K562 (cell line): ENCODE results near the gene PRDX2. TPM values are rescaled to one million over a fixed set of nuclear protein-coding genes. Genes with fewer than 3 reads are reported as not detected.
A peak's percentile ranks its signal among the peaks of the same experiment; 100 is the strongest.

ENCODE experiments used
- CBX1 ChIP-seq: sonication (generic); IDR thresholded peaks from 2 replicates; pipeline ENCODE4 v1.6.1; 2016; ENCODE audit warnings: antibody characterized with exemption, low read depth, mild to moderate bottlenecking
- CHD2 ChIP-seq: IDR thresholded peaks from 2 replicates; pipeline ENCODE4 v1.6.1; 2011; ENCODE audit warnings: low read depth, low read length
- GTF2A2 ChIP-seq: IDR thresholded peaks from 2 replicates; pipeline ENCODE4 v1.6.1; 2016; ENCODE audit warnings: mild to moderate bottlenecking, missing genetic modification characterization, missing compliant biosample characterization
- MEF2A ChIP-seq: IDR thresholded peaks from 2 replicates; pipeline ENCODE4 v1.6.1; 2011; ENCODE audit warnings: low read depth, mild to moderate bottlenecking, low read length, moderate library complexity; ENCODE audit not compliant: control insufficient read depth
- NCOR1 ChIP-seq: fragments of 450-650 bp; IDR thresholded peaks from 2 replicates; pipeline ENCODE4 v1.6.1; 2016; ENCODE audit warnings: mild to moderate bottlenecking, moderate library complexity
- NR4A1 ChIP-seq, 2 experiments: fragments of 250-450 bp in 1 of 2; fragments of 450-650 bp in 1 of 2; sonication (Bioruptor Pico) in 1 of 2; IDR thresholded peaks; 2 replicates each; pipeline versions ENCODE4 v1.4.0 to v1.6.1; 2016 to 2020; ENCODE audit warnings: mild to moderate bottlenecking in 2 of 2, missing compliant biosample characterization in 1 of 2, missing genetic modification characterization in 1 of 2, moderate library complexity in 1 of 2
- REST ChIP-seq, 2 experiments: fragments of 450-650 bp; formaldehyde crosslinking in 1 of 2; IDR thresholded peaks; 2 replicates each; pipeline versions ENCODE4 v1.4.0 to v1.6.1; 2014 to 2020; ENCODE audit warnings: mild to moderate bottlenecking in 2 of 2, borderline replicate concordance in 1 of 2, low read depth in 1 of 2
- XRCC3 ChIP-seq: fragments of 450-650 bp; IDR thresholded peaks from 2 replicates; pipeline ENCODE4 v1.6.1; 2017; ENCODE audit warnings: mild to moderate bottlenecking, moderate library complexity
- ZNF695 ChIP-seq: fragments of 450-650 bp; formaldehyde crosslinking; IDR thresholded peaks from 2 replicates; pipeline ENCODE4 v1.4.0; 2020; ENCODE audit warnings: mild to moderate bottlenecking, moderate library complexity
- ZNF780A ChIP-seq: fragments of 250-450 bp; sonication (Bioruptor Pico); IDR thresholded peaks from 2 replicates; pipeline ENCODE4 v1.5.0; 2021; ENCODE audit warnings: mild to moderate bottlenecking
- polyA plus RNA-seq, 8 experiments: library from polyadenylated mRNA; depleted of rRNA in 4 of 8; stranded (reverse) in 5 of 8; unstranded in 3 of 8; fragments of >200 nt; fragmentation: Nextera tagmentation in 2 of 8; fragmentation: Illumina TruSeq in 1 of 8; extraction: Ambion mirVana in 2 of 8; extraction: Trizol in 1 of 8; gene quantifications; 2 replicates each; pipeline versions ENCODE4 v1.2.1 to v1.2.3, GENCODE V29; 2011 to 2014; ENCODE audit warnings: inconsistent platforms in 1 of 8, missing spikeins in 1 of 8
- total RNA-seq, 7 experiments: library from RNA; depleted of rRNA in 6 of 7; stranded (reverse); fragments of >200 nt in 6 of 7; fragmentation: Illumina TruSeq in 2 of 7; extraction: Trizol in 2 of 7; gene quantifications; 2 replicates each; pipeline versions ENCODE4 v1.2.1 to v1.2.3, GENCODE V29; 2011 to 2021; ENCODE audit warnings: low replicate concordance in 1 of 7

The PRDX2 gene
- total and polyA plus RNA-seq, 9 of the 15 experiments (the other 6 are each of a cell fraction or from before 2014, with no cell fraction given) = 206 to 1,183 (median 415) TPM

GRCh38 chr19:12789098-12789903, 12.3 kb downstream of the PRDX2 start (continued):
- TF ChIP-seq REST (IDR thresholded peaks at IDR 0.05; ENCODE audit: borderline replicate concordance) (no peak), REST (CRISPR knock-in tag; IDR thresholded peaks at IDR 0.05; ENCODE audit: low read depth) (no peak), MEF2A (no peak), ZNF695 (CRISPR knock-in tag) (no peak), NR4A1 (CRISPR knock-in tag; IDR thresholded peaks at IDR 0.05) (no peak), NR4A1 (tag; IDR thresholded peaks at IDR 0.05) (0 out of 2 replicates have a peak, but pooled peaks have one; percentile 24), GTF2A2 (no peak), XRCC3 (no peak), ZNF780A (CRISPR knock-in tag) (no peak), CHD2 (no peak), CBX1 (0 out of 2 replicates have a peak, but pooled peaks have one; percentile 24), NCOR1 (no peak)
- TF ChIP-seq, all 486 proteins: peak for 33
